Ramos (cell line): Measurements from ENCODE around the gene YIF1B.

Experiments
- in situ Hi-C: fragments of 300-500 bp; cut with MboI; formaldehyde crosslinking; loops from one replicate; pipeline ENCODE4 v1.14.3; 2022; ENCODE audit warnings: low sequenced_read_pairs; ENCODE audit not compliant: unreplicated experiment

The YIF1B gene

DNA sequence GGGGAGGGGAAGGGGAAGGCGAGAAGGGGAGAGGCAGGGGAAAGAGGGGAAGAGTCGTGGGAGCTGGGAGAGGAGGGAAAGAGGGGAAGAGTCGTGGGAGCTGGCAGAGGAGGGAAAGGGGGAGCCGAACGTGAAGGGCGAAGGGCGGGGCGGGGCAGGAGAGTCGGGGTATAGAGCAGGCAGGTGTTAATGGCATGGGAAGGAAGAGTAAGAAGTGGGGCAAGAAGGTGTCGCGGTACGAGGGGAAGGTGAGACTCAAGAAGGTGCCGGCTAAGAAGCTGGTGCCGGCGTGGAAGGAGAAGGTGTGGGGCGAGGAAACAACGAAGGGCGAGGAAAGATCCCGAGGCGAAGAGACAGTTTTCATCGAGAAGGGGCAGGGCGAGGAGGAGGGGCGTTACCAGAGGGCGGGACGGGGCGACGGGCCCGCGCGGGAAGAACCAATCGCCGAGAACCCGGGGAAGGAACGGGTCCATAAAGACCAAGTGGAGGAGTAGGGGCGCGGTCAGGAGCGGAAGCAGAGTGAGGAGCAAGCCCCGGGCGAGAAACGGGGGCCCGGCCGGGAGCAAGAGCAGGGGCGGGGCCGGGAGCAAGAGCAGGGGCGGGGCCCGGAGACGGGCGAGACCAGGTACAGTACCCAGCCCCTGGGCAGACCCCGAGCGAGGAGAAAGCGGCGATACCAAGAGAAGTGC, 20.3 kb upstream of the YIF1B start:
- in situ Hi-C loops, result no loop called here

DNA sequence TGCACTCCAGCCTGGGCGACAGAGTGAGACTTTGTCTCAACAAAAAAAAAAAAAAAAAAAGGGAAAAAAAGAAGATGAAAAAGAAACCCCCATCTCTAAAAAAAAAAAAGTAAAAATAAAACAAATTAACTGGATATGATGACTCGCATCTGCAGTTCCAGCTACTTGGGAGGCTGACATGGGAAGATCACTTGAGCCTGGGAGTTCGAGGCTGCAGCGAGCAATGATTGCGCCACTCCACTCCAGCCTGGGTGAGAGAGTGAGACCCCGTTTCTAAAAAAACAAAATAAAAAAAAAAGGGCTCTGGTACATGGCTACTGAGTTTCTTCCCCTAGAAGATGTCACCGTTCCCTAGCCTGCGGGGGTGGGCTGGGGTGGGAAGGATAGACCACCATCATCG, 17.5 kb upstream of the YIF1B start:
- in situ Hi-C loops, result no loop called here

DNA sequence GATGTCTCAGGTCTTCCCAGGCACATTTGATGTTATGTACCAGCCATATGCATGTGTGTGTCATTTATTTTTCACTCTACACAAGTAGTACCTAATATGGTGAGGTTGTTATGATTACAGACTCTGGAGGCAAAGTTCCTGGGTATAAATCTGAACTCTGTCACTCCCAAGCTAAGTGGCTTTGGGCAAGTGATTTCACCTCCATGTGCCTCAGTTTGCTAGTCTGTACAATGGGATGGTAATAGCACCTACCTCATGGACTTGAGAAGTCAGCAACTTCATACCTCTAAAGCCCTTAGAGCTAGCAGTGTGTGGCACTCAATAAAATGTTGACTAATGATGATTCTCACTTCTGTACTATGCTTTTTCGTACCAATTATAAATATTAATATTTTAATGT, 16.0 kb upstream of the YIF1B start:
- in situ Hi-C loops, result no loop called here

DNA sequence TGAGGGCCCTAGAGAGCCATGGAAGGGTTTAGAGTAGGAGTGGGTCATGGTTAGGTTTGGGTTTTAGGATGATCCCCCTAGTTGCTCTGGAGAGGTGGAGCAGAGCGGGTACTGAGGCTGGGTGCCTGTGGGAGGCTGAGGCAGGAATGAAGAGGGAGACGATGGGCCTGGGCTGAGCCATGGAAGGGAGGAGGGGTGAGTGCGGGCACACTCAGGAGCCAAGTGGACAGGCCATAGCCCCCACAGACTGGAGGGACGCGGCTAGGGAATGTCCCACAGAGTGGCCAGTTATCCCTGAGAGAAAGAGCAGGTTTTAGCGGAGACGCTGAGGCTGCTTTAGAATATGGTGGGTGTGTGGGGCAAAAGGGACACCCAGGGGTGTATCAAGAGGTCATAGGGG, 13.9 kb upstream of the YIF1B start:
- in situ Hi-C loops, result loop anchor here (5.0 kb wide), 2 partner anchors 87 to 427 kb away; no protein-coding TSS in a partner anchor

DNA sequence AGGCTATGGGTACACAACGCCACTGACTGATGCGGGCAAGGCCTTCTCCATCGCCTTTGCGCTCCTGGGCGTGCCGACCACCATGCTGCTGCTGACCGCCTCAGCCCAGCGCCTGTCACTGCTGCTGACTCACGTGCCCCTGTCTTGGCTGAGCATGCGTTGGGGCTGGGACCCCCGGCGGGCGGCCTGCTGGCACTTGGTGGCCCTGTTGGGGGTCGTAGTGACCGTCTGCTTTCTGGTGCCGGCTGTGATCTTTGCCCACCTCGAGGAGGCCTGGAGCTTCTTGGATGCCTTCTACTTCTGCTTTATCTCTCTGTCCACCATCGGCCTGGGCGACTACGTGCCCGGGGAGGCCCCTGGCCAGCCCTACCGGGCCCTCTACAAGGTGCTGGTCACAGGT, 10.8 kb upstream of the YIF1B start:
- in situ Hi-C loops, result loop anchor here (5.0 kb wide), 2 partner anchors 84 to 424 kb away; no protein-coding TSS in a partner anchor

DNA sequence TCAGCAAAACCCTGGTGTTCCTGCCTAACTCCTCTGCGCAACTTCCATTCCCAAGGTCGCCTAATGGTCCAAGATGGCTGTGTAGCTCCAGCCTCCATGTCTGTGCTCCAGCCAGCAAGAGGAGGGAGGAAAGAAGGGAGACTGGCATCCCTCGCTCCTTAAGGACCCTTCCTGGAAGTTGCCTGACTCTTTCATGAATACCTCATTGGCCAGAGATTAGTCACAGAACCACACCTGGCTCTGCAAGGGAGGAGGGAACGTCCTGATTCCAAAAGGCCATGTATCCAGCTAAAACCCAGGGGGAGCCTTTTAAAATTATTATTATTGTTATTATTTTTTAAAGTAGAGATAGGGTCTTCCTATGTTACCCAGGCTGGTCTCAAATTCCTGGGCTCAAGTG, 8.7 kb upstream of the YIF1B start:
- in situ Hi-C loops, result no loop called here

DNA sequence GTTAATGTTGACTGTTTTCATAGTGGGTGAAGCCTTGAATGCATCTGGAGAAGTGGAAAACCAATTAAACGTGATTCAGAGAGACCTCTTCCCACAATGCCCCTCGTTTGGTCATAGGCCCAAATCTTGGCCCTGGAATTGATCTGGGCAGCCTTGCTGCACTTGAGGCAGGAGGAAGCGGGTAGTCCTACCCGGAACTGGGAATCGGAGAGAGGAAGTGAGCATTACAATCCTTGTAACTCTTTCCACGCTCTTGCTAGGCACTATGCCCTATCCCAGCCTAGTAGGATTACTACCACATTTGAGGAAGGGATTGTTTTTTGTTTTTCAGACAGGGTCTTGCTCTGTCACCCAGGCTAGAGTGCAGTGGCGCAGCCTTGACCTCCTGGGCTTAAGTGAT, 7.5 kb upstream of the YIF1B start:
- in situ Hi-C loops, result no loop called here

DNA sequence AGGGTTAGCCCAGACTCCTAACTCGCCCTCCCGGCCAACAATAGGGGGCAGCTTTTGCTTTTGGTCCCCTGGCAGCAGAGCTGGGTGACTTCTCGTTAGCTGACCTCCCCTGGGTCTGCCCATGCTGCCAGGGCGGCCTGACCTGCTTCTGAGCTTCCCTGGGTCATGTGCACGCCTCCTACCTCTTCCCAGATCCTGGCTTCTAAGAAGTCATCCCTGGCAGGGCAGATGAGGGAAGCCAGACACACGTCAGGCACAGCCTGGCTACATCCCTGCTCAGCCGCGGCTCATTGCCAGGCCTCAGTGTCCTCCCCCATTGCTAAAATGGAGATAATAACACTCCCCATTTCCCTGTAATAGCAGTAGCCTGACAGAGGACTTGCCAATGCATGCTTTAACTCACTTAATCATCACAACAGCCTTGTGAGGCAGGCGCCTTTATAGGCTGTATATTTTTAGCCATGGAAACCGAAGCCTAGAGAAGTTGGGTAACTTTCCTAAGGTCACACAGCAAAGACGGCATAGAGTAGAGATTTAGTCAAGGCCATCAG, 6.0 kb upstream of the YIF1B start:
- in situ Hi-C loops, result no loop called here

DNA sequence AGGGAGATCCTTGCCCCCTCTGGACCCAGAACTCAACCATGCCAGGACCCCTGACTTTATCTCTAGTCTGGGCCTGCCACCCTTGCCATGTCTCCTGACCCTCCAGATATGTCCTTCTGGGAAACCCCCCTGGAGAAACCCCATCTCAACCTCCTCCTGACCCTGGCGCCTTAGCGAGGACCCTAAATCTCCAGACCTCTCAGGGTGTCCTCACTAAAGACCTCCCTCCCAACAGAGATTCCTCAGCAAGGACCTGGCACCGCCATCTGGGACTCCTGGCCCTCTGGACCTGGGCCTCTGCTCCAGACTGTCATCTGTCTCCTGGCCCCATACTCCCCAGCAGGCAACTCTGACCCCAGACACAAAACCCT, 5.2 kb upstream of the YIF1B start:
- in situ Hi-C loops, result no loop called here

DNA sequence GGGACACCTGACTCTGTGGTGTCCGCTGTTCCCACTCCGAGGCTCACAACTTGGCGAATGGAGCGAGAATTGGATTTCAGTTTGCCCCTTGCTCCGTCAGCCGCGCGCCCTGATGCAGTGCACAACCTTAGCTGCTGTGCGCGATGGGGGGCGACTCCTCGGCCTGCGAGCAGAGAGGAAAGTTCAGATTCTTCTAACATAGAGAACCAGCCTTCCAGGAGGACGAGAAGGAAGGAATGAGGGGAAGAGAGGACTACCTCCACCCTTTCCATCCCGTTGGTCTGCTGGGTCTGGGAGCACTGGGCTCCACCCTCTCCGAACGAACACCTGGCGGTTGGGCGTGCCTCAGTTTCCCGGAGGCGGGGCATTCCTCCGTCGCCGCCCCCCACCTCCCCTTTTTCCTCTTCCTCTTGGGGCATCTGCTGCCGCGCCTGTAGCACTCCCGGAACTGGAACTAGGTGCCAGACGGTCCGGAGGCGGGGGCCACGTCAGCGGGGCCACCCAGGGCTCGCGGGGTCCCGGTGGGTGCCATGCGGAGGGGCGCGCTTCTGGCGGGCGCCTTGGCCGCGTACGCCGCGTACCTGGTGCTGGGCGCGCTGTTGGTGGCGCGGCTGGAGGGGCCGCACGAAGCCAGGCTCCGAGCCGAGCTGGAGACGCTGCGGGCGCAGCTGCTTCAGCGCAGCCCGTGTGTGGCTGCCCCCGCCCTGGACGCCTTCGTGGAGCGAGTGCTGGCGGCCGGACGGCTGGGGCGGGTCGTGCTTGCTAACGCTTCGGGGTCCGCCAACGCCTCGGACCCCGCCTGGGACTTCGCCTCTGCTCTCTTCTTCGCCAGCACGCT, 3.9 kb upstream of the YIF1B start, which contains the start of gene KCNK6:
Gene KCNK6 (plus strand): TSS at position 425 of the 838 bp plus-strand sequence. CDS start 106 bp downstream, at position 531.
- in situ Hi-C loops, result no loop called here

DNA sequence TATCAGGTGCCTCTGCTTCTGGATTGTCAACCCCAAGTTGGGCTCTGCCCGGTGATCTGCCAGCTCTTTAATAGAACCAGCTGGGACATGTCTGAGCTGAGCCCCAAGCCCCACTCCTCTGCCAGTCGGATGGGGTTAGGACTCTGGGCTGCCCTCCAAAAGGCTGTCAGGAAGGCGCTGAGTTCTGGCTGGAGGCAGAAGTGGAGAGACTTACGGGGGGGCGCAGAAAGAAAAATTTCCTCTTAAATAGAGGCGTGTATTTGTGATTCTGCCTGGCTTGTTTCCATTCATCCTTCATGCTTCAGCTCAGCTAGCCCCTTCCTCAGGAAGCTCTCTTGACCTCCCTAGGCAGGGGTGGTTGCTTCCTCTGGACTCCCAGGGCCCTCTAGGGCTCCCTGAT, 2.9 kb upstream of the YIF1B start:
- in situ Hi-C loops, result no loop called here

DNA sequence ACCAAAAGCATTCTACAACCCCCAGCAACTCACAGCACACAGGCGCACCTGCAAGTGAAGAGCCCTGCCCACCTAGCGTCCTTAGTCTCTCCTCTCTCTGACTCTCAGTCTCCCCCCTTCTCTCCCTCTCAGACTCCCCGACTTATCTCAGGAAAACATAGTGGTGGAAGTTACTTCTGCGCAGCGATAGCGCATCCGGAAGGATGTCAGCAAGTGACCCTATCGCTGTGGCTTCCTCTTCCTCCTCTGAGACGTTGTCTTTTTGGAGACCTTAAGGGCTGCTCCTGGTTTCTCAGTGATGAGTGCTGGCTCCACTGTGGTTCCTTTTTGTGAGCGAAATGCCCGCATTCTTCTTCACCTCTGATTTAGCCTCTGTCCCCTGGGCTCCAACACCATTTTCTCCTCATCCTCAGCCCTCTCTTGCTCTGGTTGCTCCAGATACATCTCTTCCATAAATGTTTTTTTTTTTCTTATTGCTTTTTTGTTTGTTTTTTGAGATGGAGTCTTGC, 1.4 kb upstream of the YIF1B start:
- in situ Hi-C loops, result no loop called here

DNA sequence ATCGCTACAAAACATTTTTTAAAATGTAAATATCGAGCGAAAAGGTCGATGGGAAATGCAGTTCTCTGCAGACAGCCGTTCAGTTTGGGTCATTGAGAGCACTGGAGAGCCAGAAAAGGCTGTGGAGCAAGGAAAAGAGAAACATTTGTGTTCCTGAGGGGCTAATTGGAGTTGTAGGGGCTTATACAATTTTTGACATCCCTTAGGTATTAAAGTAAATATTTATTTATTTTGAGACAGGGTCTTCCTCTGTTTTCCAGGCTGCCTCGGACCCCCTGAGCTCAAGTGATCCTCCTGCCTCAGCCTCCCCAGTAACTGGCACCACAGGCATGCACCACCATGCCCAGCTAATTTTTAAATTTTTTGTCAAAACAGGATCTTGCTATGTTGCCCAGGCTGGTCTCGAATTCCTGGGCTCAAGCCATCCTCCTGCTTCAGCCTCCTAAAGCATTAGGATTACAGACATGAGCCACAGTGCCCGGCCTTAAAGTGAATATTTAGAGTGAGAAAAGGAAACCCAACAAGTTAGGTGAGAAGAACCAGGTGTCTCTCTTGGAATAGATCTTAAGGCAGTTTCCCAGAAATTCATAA, 825 bp upstream of the YIF1B start:
- in situ Hi-C loops, result no loop called here

DNA sequence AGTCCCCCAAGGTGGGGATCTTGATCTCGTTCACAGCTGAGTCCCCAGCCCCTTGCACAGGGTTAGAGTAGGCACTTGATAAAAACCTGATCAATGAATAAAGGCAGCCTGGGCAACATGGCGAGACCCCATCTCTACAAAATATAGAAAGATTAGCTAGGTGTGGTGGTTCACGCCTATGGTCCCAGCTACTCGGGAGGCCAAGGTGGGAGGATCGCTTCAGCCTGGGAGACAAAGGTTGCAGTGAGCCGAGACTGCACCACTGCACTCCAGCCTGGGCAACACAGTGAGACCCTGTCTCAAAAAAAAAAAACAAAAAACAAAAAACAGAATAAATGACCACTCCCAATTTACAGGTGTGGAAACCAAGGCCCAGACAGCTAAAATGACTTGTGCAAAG, 4.8 kb downstream of the YIF1B start:
- in situ Hi-C loops, result no loop called here

DNA sequence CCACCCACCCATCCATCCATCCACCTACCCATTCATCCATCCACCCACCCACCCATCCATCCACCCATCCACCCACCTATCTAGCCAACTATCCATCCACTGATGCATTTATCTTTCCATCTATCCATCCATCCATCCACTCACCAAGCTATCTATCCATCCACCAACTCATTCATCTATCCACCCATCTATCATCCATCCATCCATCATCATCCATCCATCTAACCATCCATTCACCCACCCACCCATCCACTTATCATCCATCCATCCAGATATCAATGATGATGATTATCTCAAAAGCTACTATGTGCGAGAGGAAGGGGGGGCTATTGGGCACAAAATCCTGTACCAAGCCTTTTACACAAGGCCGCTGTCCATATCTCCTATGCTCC, 5.5 kb downstream of the YIF1B start:
- in situ Hi-C loops, result no loop called here

DNA sequence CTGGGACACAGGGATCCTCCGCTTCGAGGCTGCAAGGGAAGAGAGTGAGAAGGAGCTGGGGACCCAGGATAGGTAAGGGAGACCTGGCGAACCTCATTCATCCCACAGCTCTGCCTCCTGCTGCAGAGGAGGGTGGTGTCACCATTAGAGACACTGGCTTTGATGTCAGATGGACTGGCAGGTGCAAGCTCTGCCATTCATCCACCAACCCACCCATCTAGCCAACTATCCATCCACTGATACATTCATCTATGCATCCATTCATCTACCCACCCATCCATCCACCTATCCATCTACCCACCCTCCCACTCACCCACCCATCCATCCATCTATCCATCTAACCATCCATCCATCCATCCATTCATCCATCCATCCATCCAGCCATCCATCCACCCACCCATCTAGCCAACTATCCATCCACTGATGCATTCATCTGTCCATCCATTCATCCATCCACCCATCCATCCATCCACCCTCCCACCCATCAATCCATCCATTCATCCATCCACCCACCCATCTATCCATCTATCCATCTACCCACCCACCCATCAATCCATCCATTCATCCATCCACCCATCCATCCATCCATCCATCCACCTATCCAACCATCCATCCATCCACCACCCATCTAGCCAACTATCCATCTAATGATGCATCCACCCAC, 6.0 kb downstream of the YIF1B start:
- in situ Hi-C loops, result no loop called here

DNA sequence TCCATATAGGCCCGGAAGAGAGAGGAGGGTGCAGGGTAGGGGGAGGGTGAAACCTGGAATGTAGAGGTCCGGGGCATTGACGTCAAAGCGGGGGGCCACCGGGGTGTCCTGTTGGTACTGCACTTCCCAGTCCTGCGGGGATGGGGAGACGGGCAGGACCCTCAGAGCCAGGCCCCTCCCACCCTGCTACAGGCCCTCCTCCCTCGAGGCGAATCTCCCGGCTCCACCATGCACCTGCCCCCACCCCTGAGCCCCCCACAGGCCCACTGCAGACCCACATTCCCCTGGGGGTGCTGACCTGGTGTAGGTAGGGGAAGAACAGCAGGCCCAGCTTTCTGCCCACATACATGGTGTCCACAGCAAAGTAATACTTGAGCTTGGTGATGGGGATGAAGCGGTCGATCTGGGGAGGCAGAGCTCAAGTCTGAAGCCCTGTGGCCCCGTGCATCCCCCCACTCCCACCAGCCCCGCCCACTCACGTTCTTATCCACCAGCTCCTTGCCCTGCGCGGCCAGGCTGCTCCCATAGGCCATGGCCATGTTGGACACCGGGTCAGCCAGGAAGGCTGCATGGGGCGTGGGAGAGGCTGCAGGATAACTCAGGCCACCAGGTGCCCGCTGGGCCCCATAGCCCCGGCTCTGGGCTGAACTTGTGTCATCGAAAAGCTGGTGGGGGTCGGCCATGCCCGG, 6.7 kb downstream of the YIF1B start:
- in situ Hi-C loops, result no loop called here

DNA sequence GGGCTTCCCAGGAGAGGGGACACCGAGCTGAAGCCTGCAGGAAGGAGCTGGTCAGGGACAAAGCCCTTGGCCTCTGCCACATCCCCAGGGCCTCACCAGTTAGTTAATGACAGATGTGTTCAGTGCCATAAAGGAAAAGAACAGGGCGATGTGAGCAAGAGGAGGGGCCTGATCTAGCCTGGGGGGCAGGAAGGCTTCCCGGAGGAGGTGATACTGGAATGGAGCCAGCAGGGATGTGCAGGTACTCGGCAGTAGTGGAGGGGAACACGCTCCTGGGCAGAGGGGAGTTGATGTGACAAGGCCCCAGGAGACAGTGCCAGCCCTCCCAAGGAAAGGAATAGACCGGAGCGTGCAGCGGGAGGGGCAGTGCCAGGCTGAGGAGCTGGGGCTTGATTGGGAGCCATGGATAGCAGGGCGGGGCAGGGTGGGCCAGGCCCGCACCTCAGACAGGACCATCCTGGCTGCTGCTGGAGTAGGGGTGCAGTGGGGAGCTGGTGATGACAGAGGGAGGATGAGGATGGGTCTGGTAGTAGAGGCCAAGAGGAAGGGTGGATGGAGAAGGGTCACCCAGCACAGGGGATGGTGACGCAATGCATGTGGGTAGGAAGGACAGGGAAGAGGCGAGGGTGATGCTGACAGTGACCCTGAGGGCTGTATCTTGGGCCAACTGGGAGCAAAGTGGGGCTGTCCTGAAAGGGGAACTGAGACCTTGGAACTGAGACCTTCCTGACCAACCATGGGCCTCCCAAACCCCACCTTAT, 7.6 kb downstream of the YIF1B start:
- in situ Hi-C loops, result no loop called here

DNA sequence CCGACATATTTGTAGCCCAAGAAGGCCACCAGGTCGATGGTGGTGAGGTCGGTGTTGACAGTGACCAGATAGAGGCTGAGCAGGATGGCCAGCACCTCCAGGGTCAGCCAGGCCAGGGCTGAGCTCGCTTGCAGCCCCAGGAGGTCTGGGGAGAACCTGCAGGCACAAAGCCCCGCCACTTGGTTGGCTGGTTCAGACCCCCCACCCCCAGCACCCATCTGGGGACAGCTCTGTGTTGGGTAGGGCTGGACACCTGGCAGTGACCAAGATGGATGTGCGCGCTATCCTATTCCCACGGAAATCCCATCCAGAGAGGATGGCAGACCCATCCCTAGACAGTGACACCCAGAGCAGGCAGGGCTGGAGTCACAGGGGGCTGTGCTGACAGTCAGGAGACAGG, 8.2 kb downstream of the YIF1B start:
- in situ Hi-C loops, result no loop called here
